H1 (cell line): Measurements from ENCODE around the gene DOK7. TPM values are rescaled to one million over a fixed set of nuclear protein-coding genes. Genes with fewer than 3 reads are reported as not detected.

Source experiments
- CTCF ChIA-PET: fragments of 300-600 bp; sonication (Branson Sonifier 250); formaldehyde crosslinking; loops from one replicate; lab custom pipeline; 2021; ENCODE audit not compliant: partially characterized antibody; lab: Charles Lee
- POLR2A ChIA-PET: fragments of 300-600 bp; sonication (Branson Sonifier 250); formaldehyde crosslinking; loops from one replicate; lab custom pipeline; 2021; ENCODE audit warnings: inconsistent platforms; ENCODE audit not compliant: partially characterized antibody; lab: Charles Lee
- DNase-seq, 2 experiments: peaks; one replicate each; pipeline versions ENCODE4 v3.0.0 to v3.0.0-alpha.2; 2010 to 2022; ENCODE audit warnings: low spot score in 2 of 2, low read depth in 1 of 2, mixed read lengths in 1 of 2
- FAIRE-seq: peaks from 2 replicates; lab custom pipeline; 2011; peaks lifted over from hg19 to GRCh38; lab: Jason Lieb, UNC
- H2AFZ ChIP-seq: 2 replicates; pipeline ENCODE4 v1.8.1; 2012; ENCODE audit warnings: low read length, inconsistent platforms
- H2AK5ac ChIP-seq: 2 replicates; pipeline ENCODE4 v1.6.1; 2013; ENCODE audit warnings: low read depth, low read length
- H2BK120ac ChIP-seq: replicated peaks from 2 replicates; pipeline ENCODE3; 2013; ENCODE audit warnings: low read depth, low read length, inconsistent platforms
- H2BK12ac ChIP-seq: 2 replicates; pipeline ENCODE4 v1.6.1; 2013; ENCODE audit warnings: low read depth, low read length
- H2BK15ac ChIP-seq: 2 replicates; pipeline ENCODE4 v1.6.1; 2013; ENCODE audit warnings: low read length
- H2BK20ac ChIP-seq: 2 replicates; pipeline ENCODE4 v1.6.1; 2013; ENCODE audit warnings: low read length
- H2BK5ac ChIP-seq: 2 replicates; pipeline ENCODE4 v1.6.1; 2013; ENCODE audit warnings: low read depth, low read length
- H3K14ac ChIP-seq: 2 replicates; pipeline ENCODE4 v1.6.1; 2013; ENCODE audit warnings: inconsistent platforms; ENCODE audit not compliant: insufficient read length
- H3K18ac ChIP-seq: 2 replicates; pipeline ENCODE4 v1.6.1; 2013; ENCODE audit warnings: low read length; ENCODE audit errors: extremely low read depth
- H3K23ac ChIP-seq: 2 replicates; pipeline ENCODE4 v1.6.1; 2013; ENCODE audit warnings: inconsistent platforms; ENCODE audit not compliant: insufficient read length
- H3K23me2 ChIP-seq: 2 replicates; pipeline ENCODE4 v1.6.1; 2013; ENCODE audit warnings: low read depth, low read length
- H3K27ac ChIP-seq: 2 replicates; pipeline ENCODE4 v1.6.1; 2011; ENCODE audit warnings: low read depth, low read length, inconsistent platforms
- H3K27me3 ChIP-seq, 4 experiments: replicated peaks in 1 of 4; 1 replicate in 1 of 4; 2 replicates in 3 of 4; pipeline versions ENCODE4 v1.6.1 to v1.8.1; 2011 to 2013; ENCODE audit warnings: low read length in 3 of 4, mild to moderate bottlenecking in 3 of 4, inconsistent platforms in 2 of 4, mixed read lengths in 2 of 4, moderate library complexity in 1 of 4; ENCODE audit not compliant: control insufficient read depth in 3 of 4, insufficient read depth in 3 of 4; ENCODE audit errors: extremely low read depth in 1 of 4
- H3K36me3 ChIP-seq, 4 experiments: 2 replicates each; pipeline versions ENCODE4 v1.6.1 to v1.8.1; 2011 to 2013; ENCODE audit warnings: mild to moderate bottlenecking in 4 of 4, low read length in 3 of 4, moderate library complexity in 2 of 4, control low read depth in 1 of 4, inconsistent platforms in 1 of 4; ENCODE audit not compliant: insufficient read depth in 4 of 4, control insufficient read depth in 2 of 4
- H3K4ac ChIP-seq: replicated peaks from 2 replicates; pipeline ENCODE3; 2013; ENCODE audit warnings: low read length, low read depth, mixed read lengths, inconsistent platforms; ENCODE audit not compliant: insufficient read length
- H3K4me1 ChIP-seq, 4 experiments: replicated peaks in 1 of 4; 1 replicate in 1 of 4; 2 replicates in 3 of 4; pipeline versions ENCODE4 v1.6.1 to v1.8.1; 2011 to 2013; ENCODE audit warnings: low read length in 3 of 4, inconsistent platforms in 2 of 4, mixed read lengths in 1 of 4; ENCODE audit not compliant: insufficient read depth in 4 of 4, control insufficient read depth in 3 of 4
- H3K4me2 ChIP-seq, 2 experiments: 2 replicates each; pipeline versions ENCODE4 v1.6.1 to v1.8.1; 2011 to 2013; ENCODE audit warnings: low read depth in 2 of 2, low read length in 2 of 2, control low read depth in 1 of 2, inconsistent platforms in 1 of 2, mild to moderate bottlenecking in 1 of 2; ENCODE audit not compliant: insufficient read depth in 1 of 2
- H3K4me3 ChIP-seq, 4 experiments: fragments of 200-600, 300-600 bp in 1 of 4; sonication (generic), shearing (Covaris generic), sonication (Bioruptor Twin) in 1 of 4; 2 replicates each; pipeline versions ENCODE4 v1.5.1 to v1.8.1; 2011 to 2016; ENCODE audit warnings: low read length in 4 of 4, low read depth in 3 of 4, control low read depth in 2 of 4, inconsistent platforms in 2 of 4, mild to moderate bottlenecking in 2 of 4, mixed read lengths in 1 of 4, moderate library complexity in 1 of 4; ENCODE audit not compliant: insufficient read depth in 2 of 4; ENCODE audit errors: extremely low read depth in 1 of 4
- H3K56ac ChIP-seq: replicated peaks from 2 replicates; pipeline ENCODE3; 2013; ENCODE audit warnings: low read depth, mild to moderate bottlenecking, mixed read lengths, low read length, inconsistent platforms; ENCODE audit not compliant: insufficient read length
- H3K79me1 ChIP-seq: 2 replicates; pipeline ENCODE4 v1.6.1; 2013; ENCODE audit warnings: low read depth, low read length, control low read depth
- H3K79me2 ChIP-seq, 2 experiments: 2 replicates each; pipeline versions ENCODE4 v1.6.1 to v1.8.1; 2012 to 2013; ENCODE audit warnings: low read length in 2 of 2, mild to moderate bottlenecking in 2 of 2, inconsistent platforms in 1 of 2; ENCODE audit not compliant: insufficient read depth in 2 of 2, control insufficient read depth in 1 of 2
- H3K9ac ChIP-seq, 4 experiments: replicated peaks in 1 of 4; 1 replicate in 1 of 4; 2 replicates in 3 of 4; pipeline versions ENCODE4 v1.6.1 to v1.8.1; 2011 to 2013; ENCODE audit warnings: low read depth in 3 of 4, low read length in 3 of 4, control low read depth in 2 of 4, mild to moderate bottlenecking in 2 of 4, moderate library complexity in 2 of 4, inconsistent platforms in 1 of 4; ENCODE audit errors: extremely low read depth in 1 of 4
- H3K9me3 ChIP-seq, 2 experiments: 2 replicates each; pipeline versions ENCODE4 v1.6.1 to v1.8.1; 2012 to 2013; ENCODE audit warnings: mild to moderate bottlenecking in 2 of 2, moderate library complexity in 2 of 2, control low read depth in 1 of 2, inconsistent platforms in 1 of 2, low read depth in 1 of 2, low read length in 1 of 2, mixed read lengths in 1 of 2; ENCODE audit not compliant: insufficient read depth in 2 of 2
- H4K20me1 ChIP-seq, 2 experiments: replicated peaks in 1 of 2; 2 replicates each; pipeline versions ENCODE3 to v1.8.1; 2011 to 2013; ENCODE audit warnings: inconsistent platforms in 2 of 2, low read length in 2 of 2, mild to moderate bottlenecking in 1 of 2; ENCODE audit not compliant: insufficient read depth in 2 of 2, control insufficient read depth in 1 of 2
- H4K5ac ChIP-seq: 2 replicates; pipeline ENCODE4 v1.6.1; 2013; ENCODE audit warnings: low read length, low read depth, mixed read lengths, inconsistent platforms; ENCODE audit not compliant: insufficient read length
- H4K8ac ChIP-seq: 2 replicates; pipeline ENCODE4 v1.8.0; 2013; ENCODE audit warnings: mild to moderate bottlenecking, moderate library complexity, low read length, inconsistent platforms; ENCODE audit not compliant: insufficient read depth; ENCODE audit errors: extremely low read depth
- H4K91ac ChIP-seq: replicated peaks from 2 replicates; pipeline ENCODE3; 2013; ENCODE audit warnings: low read length, mixed read lengths, inconsistent platforms; ENCODE audit not compliant: insufficient read length
- CBX5 ChIP-seq: fragments of 300-800, 300-1000 bp; sonication (generic); IDR thresholded peaks from 2 replicates; pipeline ENCODE4 v1.7.1; 2016; ENCODE audit warnings: antibody characterized with exemption, low read length, low read depth
- GTF2F1 ChIP-seq: IDR thresholded peaks from 2 replicates; pipeline ENCODE4 v1.6.1; 2012; ENCODE audit warnings: low read depth, low read length, improper control_type of control experiment, borderline replicate concordance
- HDAC2 ChIP-seq, 2 experiments: fragments of 300-600 bp in 1 of 2; sonication (generic) in 1 of 2; IDR thresholded peaks; 2 replicates each; pipeline ENCODE4 v1.6.1; 2011 to 2012; ENCODE audit warnings: low read depth in 2 of 2, low read length in 2 of 2, mild to moderate bottlenecking in 2 of 2, moderate library complexity in 2 of 2, borderline replicate concordance in 1 of 2, inconsistent platforms in 1 of 2
- KDM5A ChIP-seq: fragments of 200-600 bp; IDR thresholded peaks from 2 replicates; pipeline ENCODE4 v1.7.1; 2012; ENCODE audit warnings: mild to moderate bottlenecking, low read length, inconsistent platforms, mixed read lengths
- NANOG ChIP-seq: IDR thresholded peaks from 2 replicates; pipeline ENCODE4 v1.6.1; 2011; ENCODE audit warnings: low read length, low read depth, mild to moderate bottlenecking, inconsistent platforms; ENCODE audit not compliant: insufficient read depth, poor library complexity, severe bottlenecking
- PHF8 ChIP-seq: fragments of 200-600 bp; sonication (generic); conservative IDR thresholded peaks from 2 replicates; pipeline ENCODE4 v1.7.1; 2012; ENCODE audit warnings: low read depth, mild to moderate bottlenecking, inconsistent platforms, low read length, moderate library complexity
- POU5F1 ChIP-seq: IDR thresholded peaks from 2 replicates; pipeline ENCODE4 v1.6.1; 2011; ENCODE audit warnings: low read depth, mild to moderate bottlenecking, low read length, moderate library complexity
- SAP30 ChIP-seq: fragments of 300-600 bp; sonication (generic); IDR thresholded peaks from 2 replicates; pipeline ENCODE4 v1.7.1; 2012; ENCODE audit warnings: low read length, moderate library complexity, mild to moderate bottlenecking, inconsistent platforms; ENCODE audit not compliant: insufficient read depth, insufficient replicate concordance
- SP2 ChIP-seq: IDR thresholded peaks from 2 replicates; pipeline ENCODE4 v1.6.1; 2012; ENCODE audit warnings: mild to moderate bottlenecking, low read length, inconsistent platforms
- TAF1 ChIP-seq: IDR thresholded peaks from 2 replicates; pipeline ENCODE4 v1.6.1; 2011; ENCODE audit warnings: mild to moderate bottlenecking, low read depth, low read length
- TEAD4 ChIP-seq: IDR thresholded peaks from 2 replicates; pipeline ENCODE4 v1.6.1; 2012; ENCODE audit warnings: low read depth, low read length, inconsistent platforms, mixed read lengths
- WGBS, 2 experiments: shearing (Covaris generic) in 1 of 2; methylation state at CpG; one replicate each; pipeline versions ENCODE4 v1.1.6 to v1.1.7; 2013 to 2015; ENCODE audit warnings: low lambda C conversion rate in 2 of 2, mixed read lengths in 2 of 2, inconsistent platforms in 1 of 2, low coverage in 1 of 2, missing lambda C conversion rate in 1 of 2; ENCODE audit not compliant: insufficient replicate concordance in 2 of 2, insufficient coverage in 1 of 2, insufficient read length in 1 of 2; ENCODE audit errors: extremely low coverage in 1 of 2, missing lambda C conversion rate in 1 of 2; 5-methylcytosine and 5-hydroxymethylcytosine counted together
- polyA plus RNA-seq, 7 experiments: library from polyadenylated mRNA; depleted of rRNA in 3 of 7; stranded (reverse) in 5 of 7; unstranded in 2 of 7; fragments of >200 nt in 5 of 7; fragments of 200-250 nt in 2 of 7; gene quantifications; 1 replicate in 5 of 7; 2 replicates in 1 of 7; 4 replicates in 1 of 7; pipeline versions ENCODE4 v1.2.1 to v1.2.3, GENCODE V29; 2011 to 2013; ENCODE audit warnings: missing spikeins in 2 of 7, mixed read lengths in 2 of 7
- total RNA-seq: library from RNA; stranded (reverse); fragmentation: NEBNext Ultra II Directional; extraction: Animal tissue kit (Norgen Biotek cat#: 25700); gene quantifications from 2 replicates; pipeline ENCODE4 v1.2.1, GENCODE V29; 2021
- TF ChIP-seq, protein P1 (sequence below): IDR thresholded peaks from 2 replicates; pipeline ENCODE4 v1.6.1; 2011; ENCODE audit warnings: low read length, improper control_type of control experiment

DOK7 gene
- total and polyA plus RNA-seq, 2 of the 8 experiments (the other 6 are each of a cell fraction or from before 2014, with no cell fraction given): 0.32 TPM; not detected in 1

DNA sequence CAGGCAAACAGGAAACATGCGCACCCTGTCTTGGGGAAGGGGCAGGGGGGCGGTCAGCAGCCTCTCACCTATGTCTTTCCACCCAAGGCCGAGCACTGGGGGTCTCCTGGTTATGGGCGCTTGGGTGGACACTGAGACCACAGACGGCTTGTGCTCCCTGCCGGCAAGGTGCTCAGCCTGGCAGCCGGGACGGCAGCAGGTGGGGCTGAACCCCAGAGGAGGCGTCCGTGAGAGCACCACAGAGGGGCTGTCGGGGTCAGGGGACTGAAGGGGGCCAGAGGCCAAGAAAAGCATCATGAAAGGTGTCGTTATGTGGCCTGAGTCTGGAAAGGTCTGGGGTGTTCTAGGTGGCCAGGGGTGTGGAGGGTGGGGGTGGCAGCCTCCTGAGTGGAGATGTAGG is 19.6 kb downstream of the DOK7 start:
- Histone ChIP-seq H4K91ac (no peak overlapping the region), H3K4me1 (peaks cover 0 to 37% (median 24%) of the 10 kb centered on the region in 4 experiments; a peak in 6 of 7 replicates), H3K27me3 (peaks cover 13 to 84% (median 61%) of the 10 kb centered on the region in 4 experiments), H4K8ac (no peak overlapping the region), H3K4me3 (no peak overlapping the region), H3K36me3 (no peaks in the 10 kb centered on the region), H3K9ac (no peak overlapping the region), H3K9me3 (no peaks in the 10 kb centered on the region), H3K27ac (no peak overlapping the region), H2BK20ac (0 out of 2 replicates have a peak overlapping the region, but pooled peaks have one; percentile 48), H2BK12ac (no peak overlapping the region), H2BK5ac (no peak overlapping the region), H3K56ac (no peak overlapping the region), H2AK5ac (no peak overlapping the region), H2BK120ac (no peak overlapping the region), H3K14ac (no peak overlapping the region), H3K79me1 (no peaks in the 10 kb centered on the region), H2AFZ (no peak overlapping the region), H2BK15ac (no peak overlapping the region), H3K23me2 (peaks cover 3% of the 10 kb centered on the region; the same call in 1 of the 2 replicates), H3K4ac (no peak overlapping the region), H3K4me2 (no peak overlapping the region), H4K5ac (no peak overlapping the region), H3K79me2 (no peaks in the 10 kb centered on the region), H3K23ac (no peak overlapping the region), H4K20me1 (peaks cover 0 to 5% of the 10 kb centered on the region in 2 experiments), H3K18ac (no peak overlapping the region)
- ChIA-PET POLR2A (interaction anchor here (0.7 to 1.1 kb wide), 2 partner anchors 11 to 61 kb away, joined by 3 to 4 read pairs; no protein-coding TSS in a partner anchor), CTCF (interaction anchor here (1.6 to 5.8 kb wide), 3 partner anchors 12 to 39 kb away, joined by 4 to 41 read pairs (median 32); no protein-coding TSS in a partner anchor)
- WGBS, 2 experiments: 84% methylated on average over 10 of the region's 12 CpGs; no CpG with 5 or more reads in 1 of the 2 experiments
- DNase-seq: no peak
- FAIRE-seq: no peak
- TF ChIP-seq NANOG: no peak
- TF ChIP-seq CBX5: no peak
- no peak for TF ChIP-seq HDAC2 (IDR thresholded peaks at IDR 0.05; ENCODE audit: borderline replicate concordance in 1 of 2, low read depth in 2 of 2, low read length in 2 of 2)
- no peak for TF ChIP-seq KDM5A
- TF ChIP-seq, protein P1, sequence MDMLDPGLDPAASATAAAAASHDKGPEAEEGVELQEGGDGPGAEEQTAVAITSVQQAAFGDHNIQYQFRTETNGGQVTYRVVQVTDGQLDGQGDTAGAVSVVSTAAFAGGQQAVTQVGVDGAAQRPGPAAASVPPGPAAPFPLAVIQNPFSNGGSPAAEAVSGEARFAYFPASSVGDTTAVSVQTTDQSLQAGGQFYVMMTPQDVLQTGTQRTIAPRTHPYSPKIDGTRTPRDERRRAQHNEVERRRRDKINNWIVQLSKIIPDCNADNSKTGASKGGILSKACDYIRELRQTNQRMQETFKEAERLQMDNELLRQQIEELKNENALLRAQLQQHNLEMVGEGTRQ: no peak
- TF ChIP-seq PHF8: no peak
- no peak for TF ChIP-seq TAF1
- TF ChIP-seq SAP30: no peak
- no peak for TF ChIP-seq TEAD4
- TF ChIP-seq GTF2F1: no peak
- TF ChIP-seq POU5F1: no peak
- no peak for TF ChIP-seq SP2
